Hepatocyte (in vitro differentiated cells): ENCODE results near the gene ZNF462.

ENCODE experiments used
- EZH2 ChIP-seq: fragments of 200-600 bp; sonication (generic); IDR thresholded peaks from 2 replicates; pipeline ENCODE4 v1.6.1; 2016; ENCODE audit warnings: antibody characterized with exemption, mild to moderate bottlenecking, borderline replicate concordance
- EZH2phosphoT487 ChIP-seq: fragments of 200-600 bp; sonication (generic); IDR thresholded peaks from one replicate; pipeline ENCODE4 v1.6.1; 2018; ENCODE audit warnings: antibody characterized with exemption, mild to moderate bottlenecking, low read depth, moderate library complexity; ENCODE audit not compliant: unreplicated experiment, severe bottlenecking
- TF ChIP-seq, protein P1 (sequence below): fragments of 200-600 bp; sonication (generic); IDR thresholded peaks from 2 replicates; pipeline ENCODE4 v1.5.1; 2016; ENCODE audit warnings: antibody characterized with exemption, mild to moderate bottlenecking; ENCODE audit not compliant: poor library complexity

DNA sequence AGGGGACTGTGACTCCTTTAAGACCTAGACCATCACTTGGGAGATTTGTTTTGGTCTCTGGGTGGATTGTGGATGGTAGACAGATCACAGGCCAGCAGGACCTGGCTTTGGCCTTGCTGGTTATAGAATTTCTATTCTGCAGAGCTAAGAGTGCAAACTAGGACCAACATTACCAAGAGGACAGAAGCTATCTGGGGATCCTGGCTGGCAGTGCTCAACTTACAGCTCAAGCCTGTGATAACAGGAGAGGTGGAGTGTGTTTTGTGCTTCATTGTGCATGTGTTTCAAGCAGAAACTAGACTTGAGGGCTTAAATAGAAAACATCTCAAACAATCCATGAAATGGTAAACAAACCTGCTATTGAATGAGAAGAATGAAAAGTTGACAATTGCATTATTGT is 106.7 kb downstream of the ZNF462 start:
- TF ChIP-seq, protein P1, sequence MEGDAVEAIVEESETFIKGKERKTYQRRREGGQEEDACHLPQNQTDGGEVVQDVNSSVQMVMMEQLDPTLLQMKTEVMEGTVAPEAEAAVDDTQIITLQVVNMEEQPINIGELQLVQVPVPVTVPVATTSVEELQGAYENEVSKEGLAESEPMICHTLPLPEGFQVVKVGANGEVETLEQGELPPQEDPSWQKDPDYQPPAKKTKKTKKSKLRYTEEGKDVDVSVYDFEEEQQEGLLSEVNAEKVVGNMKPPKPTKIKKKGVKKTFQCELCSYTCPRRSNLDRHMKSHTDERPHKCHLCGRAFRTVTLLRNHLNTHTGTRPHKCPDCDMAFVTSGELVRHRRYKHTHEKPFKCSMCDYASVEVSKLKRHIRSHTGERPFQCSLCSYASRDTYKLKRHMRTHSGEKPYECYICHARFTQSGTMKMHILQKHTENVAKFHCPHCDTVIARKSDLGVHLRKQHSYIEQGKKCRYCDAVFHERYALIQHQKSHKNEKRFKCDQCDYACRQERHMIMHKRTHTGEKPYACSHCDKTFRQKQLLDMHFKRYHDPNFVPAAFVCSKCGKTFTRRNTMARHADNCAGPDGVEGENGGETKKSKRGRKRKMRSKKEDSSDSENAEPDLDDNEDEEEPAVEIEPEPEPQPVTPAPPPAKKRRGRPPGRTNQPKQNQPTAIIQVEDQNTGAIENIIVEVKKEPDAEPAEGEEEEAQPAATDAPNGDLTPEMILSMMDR: no peak
- TF ChIP-seq EZH2: no peak
- TF ChIP-seq EZH2phosphoT487: no peak
